WI38 (cell line): Measurements from ENCODE around the gene RPSA.

Experiments used
- H3K4me3 ChIP-seq: 2 replicates; pipeline ENCODE4 v1.5.1; 2011; ENCODE audit warnings: low read depth, mild to moderate bottlenecking, control low read depth, low read length
- CTCF ChIP-seq: IDR thresholded peaks from 2 replicates; pipeline ENCODE4 v1.5.1; 2012; ENCODE audit warnings: low read depth, mild to moderate bottlenecking, control low read depth, low read length

Gene RPSA

GRCh38 chr3:39407773-39408492 lies 1.4 kb downstream of the RPSA start:
- no peak for TF ChIP-seq CTCF
- H3K4me3 ChIP-seq = peak overlapping the region; percentile 90

GRCh38 chr3:39408493-39409372 lies 2.2 kb downstream of the RPSA start:
- no peak for TF ChIP-seq CTCF
- peak overlapping the region; percentile 90; the same call in 1 of the 2 replicates for H3K4me3 ChIP-seq

- H3K4me3 ChIP-seq = no peak overlapping the region
- TF ChIP-seq CTCF = no peak
Measured at GRCh38 chr3:39409514-39410136, 3.1 kb downstream of the RPSA start.

DNA sequence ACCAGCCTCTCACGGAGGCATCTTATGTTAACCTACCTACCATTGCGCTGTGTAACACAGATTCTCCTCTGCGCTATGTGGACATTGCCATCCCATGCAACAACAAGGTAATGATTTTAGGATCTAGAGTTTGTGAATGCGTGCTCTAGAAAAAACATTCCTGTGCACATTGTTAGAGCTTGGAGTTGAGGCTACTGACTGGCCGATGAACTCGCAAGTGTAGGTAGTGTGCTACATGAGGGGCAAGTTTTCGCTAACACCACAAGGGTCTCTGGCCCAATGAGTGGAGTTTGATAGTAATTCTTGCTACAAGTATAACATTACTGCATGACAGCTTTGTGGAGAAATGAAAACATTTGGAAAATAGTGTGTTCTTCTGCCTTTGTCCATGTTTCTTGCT lies 4.4 kb downstream of the RPSA start:
- TF ChIP-seq CTCF = no peak
- H3K4me3 ChIP-seq = no peak overlapping the region

DNA sequence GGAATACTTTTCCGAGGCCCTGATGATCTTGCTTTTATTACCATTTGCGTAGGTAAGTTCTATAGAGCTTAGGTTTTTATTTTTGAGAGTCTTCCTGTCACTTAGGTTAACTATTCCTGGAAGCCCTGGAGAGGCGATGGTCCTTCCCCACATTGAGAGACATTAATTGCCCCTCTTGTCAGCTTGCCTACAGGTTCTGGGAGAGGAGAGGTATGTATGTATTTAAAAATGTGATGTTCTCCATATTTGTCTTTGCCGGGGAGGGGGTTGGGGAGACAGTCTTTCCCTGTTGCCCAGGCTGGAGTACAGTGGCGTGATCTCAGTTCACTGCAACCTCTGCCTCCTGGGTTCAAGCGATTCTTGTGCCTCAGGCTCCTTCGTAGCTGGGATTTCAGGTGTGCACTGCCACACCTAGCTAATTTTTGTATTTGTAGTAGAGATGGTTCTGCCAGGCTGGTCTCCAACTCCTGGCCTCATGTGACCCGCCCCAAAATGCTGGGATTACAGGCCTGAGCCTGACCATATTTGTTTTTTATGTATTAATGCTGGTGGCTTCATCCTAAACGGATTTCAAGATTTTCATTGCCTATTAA lies 6.2 kb downstream of the RPSA start:
- TF ChIP-seq CTCF = no peak
- H3K4me3 ChIP-seq = no peak overlapping the region

GRCh38 chr3:39413691-39414420 lies 7.3 kb downstream of the RPSA start:
- no peak overlapping the region for H3K4me3 ChIP-seq
- no peak for TF ChIP-seq CTCF
